H9 (cell line): ENCODE results near the gene CYTIP. TPM values are rescaled to one million over a fixed set of nuclear protein-coding genes. Genes with fewer than 3 reads are reported as not detected.

Experiments used
- DNase-seq: peaks from one replicate; pipeline ENCODE4 v3.0.0-alpha.2; 2017
- H2AFZ ChIP-seq: one replicate; pipeline ENCODE4 v1.6.1; 2013; ENCODE audit warnings: mild to moderate bottlenecking, low read length, control low read depth, moderate library complexity
- H2AK5ac ChIP-seq: 2 replicates; pipeline ENCODE4 v1.6.1; 2013; ENCODE audit warnings: low read length, control low read depth, mixed read lengths; ENCODE audit not compliant: insufficient read length
- H2BK120ac ChIP-seq: one replicate; pipeline ENCODE4 v1.6.1; 2013; ENCODE audit warnings: low read depth, mild to moderate bottlenecking, low read length, control low read depth, inconsistent platforms; ENCODE audit not compliant: poor library complexity, severe bottlenecking
- H2BK12ac ChIP-seq: 2 replicates; pipeline ENCODE4 v1.6.1; 2013; ENCODE audit warnings: low read length, control low read depth, mixed read lengths, low read depth; ENCODE audit not compliant: insufficient read length
- H2BK15ac ChIP-seq: 2 replicates; pipeline ENCODE4 v1.6.1; 2013; ENCODE audit warnings: low read depth, low read length, control low read depth
- H2BK20ac ChIP-seq: one replicate; pipeline ENCODE4 v1.6.1; 2013; ENCODE audit warnings: low read depth, mild to moderate bottlenecking, low read length, control low read depth, inconsistent platforms; ENCODE audit not compliant: poor library complexity, severe bottlenecking
- H2BK5ac ChIP-seq: 2 replicates; pipeline ENCODE4 v1.6.1; 2013; ENCODE audit warnings: low read length, control low read depth, mixed read lengths; ENCODE audit not compliant: insufficient read length
- H3K14ac ChIP-seq: 2 replicates; pipeline ENCODE4 v1.6.1; 2013; ENCODE audit warnings: low read length, control low read depth; ENCODE audit not compliant: insufficient read depth
- H3K18ac ChIP-seq: 2 replicates; pipeline ENCODE4 v1.6.1; 2013; ENCODE audit warnings: low read depth, mild to moderate bottlenecking, mixed read lengths, low read length, control low read depth; ENCODE audit not compliant: insufficient read length
- H3K23ac ChIP-seq: 2 replicates; pipeline ENCODE4 v1.6.1; 2013; ENCODE audit warnings: low read length, control low read depth, mixed read lengths, low read depth; ENCODE audit not compliant: insufficient read length
- H3K23me2 ChIP-seq: 2 replicates; pipeline ENCODE4 v1.6.1; 2013; ENCODE audit warnings: low read depth, mild to moderate bottlenecking, mixed read lengths, low read length, control low read depth; ENCODE audit not compliant: insufficient read length, poor library complexity, severe bottlenecking
- H3K27ac ChIP-seq: 2 replicates; pipeline ENCODE4 v1.5.1; 2013; ENCODE audit warnings: low read length, control low read depth, mixed read lengths, low read depth; ENCODE audit not compliant: insufficient read length
- H3K27me3 ChIP-seq: 2 replicates; pipeline ENCODE4 v1.6.1; 2013; ENCODE audit warnings: low read length, control low read depth, inconsistent platforms; ENCODE audit not compliant: insufficient read depth
- H3K4ac ChIP-seq: 2 replicates; pipeline ENCODE4 v1.6.1; 2013; ENCODE audit warnings: low read depth, mild to moderate bottlenecking, control low read depth, inconsistent platforms, low read length, moderate library complexity
- H3K4me1 ChIP-seq: 2 replicates; pipeline ENCODE4 v1.6.1; 2013; ENCODE audit warnings: low read length, control low read depth, inconsistent platforms; ENCODE audit not compliant: insufficient read depth
- H3K4me2 ChIP-seq: 2 replicates; pipeline ENCODE4 v1.6.1; 2013; ENCODE audit warnings: low read length, control low read depth, mixed read lengths; ENCODE audit not compliant: insufficient read length, insufficient read depth
- H3K56ac ChIP-seq: 2 replicates; pipeline ENCODE4 v1.6.1; 2013; ENCODE audit warnings: low read depth, mild to moderate bottlenecking, mixed read lengths, low read length, control low read depth; ENCODE audit not compliant: insufficient read length
- H3K79me1 ChIP-seq: 2 replicates; pipeline ENCODE4 v1.6.1; 2013; ENCODE audit warnings: low read depth, mild to moderate bottlenecking, moderate library complexity, low read length, control low read depth, inconsistent platforms; ENCODE audit not compliant: insufficient read depth, poor library complexity, severe bottlenecking
- H3K79me2 ChIP-seq: 2 replicates; pipeline ENCODE4 v1.6.1; 2013; ENCODE audit warnings: low read length, control low read depth, inconsistent platforms; ENCODE audit not compliant: insufficient read depth
- H3K9ac ChIP-seq: 2 replicates; pipeline ENCODE4 v1.6.1; 2013; ENCODE audit warnings: low read length, control low read depth, mixed read lengths; ENCODE audit not compliant: insufficient read length; ENCODE audit errors: extremely low read depth
- H3K9me3 ChIP-seq: one replicate; pipeline ENCODE4 v1.6.1; 2013; ENCODE audit warnings: low read depth, low read length, inconsistent platforms; ENCODE audit not compliant: control insufficient read depth
- H3T11ph ChIP-seq: one replicate; pipeline ENCODE4 v1.6.1; 2013; ENCODE audit warnings: mild to moderate bottlenecking, low read length, control low read depth, inconsistent platforms
- H4K20me1 ChIP-seq: one replicate; pipeline ENCODE4 v1.6.1; 2013; ENCODE audit not compliant: control insufficient read depth, insufficient read length, insufficient read depth
- H4K5ac ChIP-seq: 2 replicates; pipeline ENCODE4 v1.6.1; 2013; ENCODE audit warnings: low read depth, mild to moderate bottlenecking, mixed read lengths, low read length, control low read depth; ENCODE audit not compliant: insufficient read length
- H4K8ac ChIP-seq: replicated peaks from 2 replicates; pipeline ENCODE4 v1.6.1; 2013; ENCODE audit warnings: low read length, control low read depth, mixed read lengths, low read depth; ENCODE audit not compliant: insufficient read length
- H4K91ac ChIP-seq: 2 replicates; pipeline ENCODE4 v1.6.1; 2013; ENCODE audit warnings: low read depth, mild to moderate bottlenecking, moderate library complexity, mixed read lengths, low read length, control low read depth; ENCODE audit not compliant: insufficient read length
- H3K27ac Mint-ChIP-seq, 3 experiments: 2 replicates in 2 of 3; 3 replicates in 1 of 3; pipeline ENCODE4 v1.8.0; 2020 to 2021; ENCODE audit warnings: mixed read lengths in 3 of 3, mild to moderate bottlenecking in 1 of 3, moderate library complexity in 1 of 3
- H3K27me3 Mint-ChIP-seq: 2 replicates; pipeline ENCODE4 v1.8.0; 2021; ENCODE audit warnings: low read depth, mild to moderate bottlenecking, moderate library complexity, mixed read lengths
- H3K36me3 Mint-ChIP-seq, 3 experiments: 2 replicates in 2 of 3; 3 replicates in 1 of 3; pipeline ENCODE4 v1.8.0; 2020 to 2021; ENCODE audit warnings: low read depth in 3 of 3, mixed read lengths in 3 of 3; ENCODE audit not compliant: insufficient read depth in 1 of 3
- H3K4me1 Mint-ChIP-seq, 2 experiments: 2 replicates each; pipeline ENCODE4 v1.8.0; 2020; ENCODE audit warnings: mixed read lengths in 2 of 2
- H3K4me3 Mint-ChIP-seq, 2 experiments: 2 replicates in 1 of 2; 3 replicates in 1 of 2; pipeline ENCODE4 v1.8.0; 2020 to 2021; ENCODE audit warnings: mild to moderate bottlenecking in 2 of 2, mixed read lengths in 2 of 2, moderate library complexity in 1 of 2
- H3K9me3 Mint-ChIP-seq, 2 experiments: 2 replicates in 1 of 2; 3 replicates in 1 of 2; pipeline ENCODE4 v1.8.0; 2020; ENCODE audit warnings: mild to moderate bottlenecking in 2 of 2, mixed read lengths in 2 of 2, moderate library complexity in 1 of 2
- WGBS: extraction: QIAGEN DNeasy Blood & Tissue Kit; methylation state at CpG from one replicate; pipeline ENCODE4 v1.1.7; 2013; ENCODE audit warnings: missing lambda C conversion rate, low lambda C conversion rate, mixed read lengths; ENCODE audit not compliant: insufficient read length; ENCODE audit errors: extremely low coverage; 5-methylcytosine and 5-hydroxymethylcytosine counted together
- total RNA-seq: library from RNA; stranded (reverse); gene quantifications from 2 replicates; pipeline ENCODE4 v1.2.1, GENCODE V29; 2021
- TF ChIP-seq, protein P1 (sequence below): fragments of 200-600 bp; sonication (generic); conservative IDR thresholded peaks from 3 replicates; pipeline ENCODE4 v1.8.0; 2021; ENCODE audit warnings: antibody characterized with exemption, mild to moderate bottlenecking

The CYTIP gene
- total RNA-seq, 1 experiment from 2014 or later = 0.28 TPM

GRCh38 chr2:157463002-157463401, 19.1 kb upstream of the CYTIP start:
- no peak overlapping the region for H4K8ac ChIP-seq
- H3K14ac ChIP-seq = no peak overlapping the region
- H3K27me3 Mint-ChIP-seq = no peaks in the 10 kb centered on the region
- H3K9me3 Mint-ChIP-seq = no peaks in the 10 kb centered on the region
- H2BK20ac ChIP-seq = no peak overlapping the region
- no peak overlapping the region for H4K5ac ChIP-seq
- no peak for DNase-seq
- no peak overlapping the region for H4K91ac ChIP-seq
- H3T11ph ChIP-seq = no peak overlapping the region
- no peak overlapping the region for H2BK12ac ChIP-seq
- no peaks in the 10 kb centered on the region for H4K20me1 ChIP-seq
- no peak overlapping the region for H2BK120ac ChIP-seq
- no peak overlapping the region for H3K4me2 ChIP-seq
- no peak overlapping the region for H2BK5ac ChIP-seq
- no peak overlapping the region for H3K9ac ChIP-seq
- H3K18ac ChIP-seq = no peak overlapping the region
- no peak overlapping the region for H3K56ac ChIP-seq
- no peaks in the 10 kb centered on the region for H3K27me3 ChIP-seq
- no peak overlapping the region for H3K23ac ChIP-seq
- TF ChIP-seq, protein P1, sequence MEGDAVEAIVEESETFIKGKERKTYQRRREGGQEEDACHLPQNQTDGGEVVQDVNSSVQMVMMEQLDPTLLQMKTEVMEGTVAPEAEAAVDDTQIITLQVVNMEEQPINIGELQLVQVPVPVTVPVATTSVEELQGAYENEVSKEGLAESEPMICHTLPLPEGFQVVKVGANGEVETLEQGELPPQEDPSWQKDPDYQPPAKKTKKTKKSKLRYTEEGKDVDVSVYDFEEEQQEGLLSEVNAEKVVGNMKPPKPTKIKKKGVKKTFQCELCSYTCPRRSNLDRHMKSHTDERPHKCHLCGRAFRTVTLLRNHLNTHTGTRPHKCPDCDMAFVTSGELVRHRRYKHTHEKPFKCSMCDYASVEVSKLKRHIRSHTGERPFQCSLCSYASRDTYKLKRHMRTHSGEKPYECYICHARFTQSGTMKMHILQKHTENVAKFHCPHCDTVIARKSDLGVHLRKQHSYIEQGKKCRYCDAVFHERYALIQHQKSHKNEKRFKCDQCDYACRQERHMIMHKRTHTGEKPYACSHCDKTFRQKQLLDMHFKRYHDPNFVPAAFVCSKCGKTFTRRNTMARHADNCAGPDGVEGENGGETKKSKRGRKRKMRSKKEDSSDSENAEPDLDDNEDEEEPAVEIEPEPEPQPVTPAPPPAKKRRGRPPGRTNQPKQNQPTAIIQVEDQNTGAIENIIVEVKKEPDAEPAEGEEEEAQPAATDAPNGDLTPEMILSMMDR = no peak
- no CpG with 5 or more reads among the region's 6 CpGs for WGBS
- H3K27ac Mint-ChIP-seq = no peak overlapping the region
- H3K79me1 ChIP-seq = no peaks in the 10 kb centered on the region
- no peak overlapping the region for H2BK15ac ChIP-seq
- no peaks in the 10 kb centered on the region for H3K23me2 ChIP-seq
- no peak overlapping the region for H3K4me3 Mint-ChIP-seq
- H3K4me1 Mint-ChIP-seq = peaks cover 18% of the 10 kb centered on the region in 2 experiments
- no peak overlapping the region for H3K27ac ChIP-seq
- H3K4me1 ChIP-seq = no peaks in the 10 kb centered on the region
- no peak overlapping the region for H2AK5ac ChIP-seq
- no peaks in the 10 kb centered on the region for H3K36me3 Mint-ChIP-seq
- no peaks in the 10 kb centered on the region for H3K9me3 ChIP-seq
- no peak overlapping the region for H2AFZ ChIP-seq
- no peaks in the 10 kb centered on the region for H3K79me2 ChIP-seq
- no peak overlapping the region for H3K4ac ChIP-seq
